HEK293 (cell line): ENCODE data around the gene EIF5A2.
A peak's percentile ranks its signal among the peaks of the same experiment; 100 is the strongest.
"Not testable (repeated sequence)": the region's sequence is repeated elsewhere in the genome, so short reads cannot be mapped to it uniquely, and the experiment has no call there.

Source experiments
- CTCF ChIA-PET: fragments of 350-600 bp; formaldehyde crosslinking; extraction: SDS; loops from one replicate; lab custom pipeline; 2021; ENCODE audit warnings: antibody characterized with exemption; lab: Yijun Ruan, JAX
- POLR2A ChIA-PET: fragments of 300-600 bp; formaldehyde crosslinking; extraction: SDS; loops from one replicate; lab custom pipeline; 2020; ENCODE audit warnings: antibody characterized with exemption, inconsistent platforms; lab: Yijun Ruan, JAX
- H3K27ac ChIP-seq: fragments of 200-500 bp; sonication (Bioruptor generic); 2 replicates; pipeline ENCODE4 v1.5.1; 2014; ENCODE audit warnings: low read depth, low read length, control low read depth, inconsistent platforms; ENCODE audit errors: extremely low read depth
- H3K36me3 ChIP-seq, 2 experiments: fragments of 200-500 bp in 1 of 2; sonication (Bioruptor generic) in 1 of 2; 1 replicate in 1 of 2; 2 replicates in 1 of 2; pipeline ENCODE4 v1.5.1; 2014 to 2017; ENCODE audit warnings: inconsistent platforms in 2 of 2, low read length in 2 of 2; ENCODE audit not compliant: control insufficient read depth in 2 of 2, insufficient read depth in 1 of 2
- H3K4me1 ChIP-seq: fragments of 200-500 bp; sonication (Bioruptor generic); 2 replicates; pipeline ENCODE4 v1.5.1; 2014; ENCODE audit warnings: mild to moderate bottlenecking, low read length, inconsistent platforms; ENCODE audit not compliant: control insufficient read depth, insufficient read depth
- H3K4me3 ChIP-seq: 2 replicates; pipeline ENCODE4 v1.5.1; 2011; ENCODE audit warnings: low read depth, mild to moderate bottlenecking, control low read depth, low read length, moderate library complexity
- H3K9me3 ChIP-seq: fragments of 200-500 bp; sonication (Bioruptor generic); 2 replicates; pipeline ENCODE4 v1.5.1; 2014; ENCODE audit warnings: low read depth, low read length, inconsistent platforms; ENCODE audit not compliant: control insufficient read depth, insufficient read depth
- GFI1B ChIP-seq: fragments of 450-650 bp; formaldehyde crosslinking; IDR thresholded peaks from 2 replicates; pipeline ENCODE4 v1.5.1; 2016; ENCODE audit warnings: missing biosample characterization, missing genetic modification characterization
- HOXA7 ChIP-seq: sonication (generic); formaldehyde crosslinking; IDR thresholded peaks from 2 replicates; pipeline ENCODE4 v1.8.1; 2022; ENCODE audit warnings: missing genetic modification reagents, borderline replicate concordance
- INSM2 ChIP-seq: fragments of 450-650 bp; formaldehyde crosslinking; IDR thresholded peaks from 2 replicates; pipeline ENCODE4 v1.5.1; 2016; ENCODE audit warnings: missing biosample characterization, missing genetic modification characterization
- ZBTB21 ChIP-seq: fragments of 450-650 bp; formaldehyde crosslinking; IDR thresholded peaks from 2 replicates; pipeline ENCODE4 v1.5.1; 2017; ENCODE audit warnings: missing biosample characterization, missing genetic modification characterization
- ZFP69B ChIP-seq: fragments of 450-650 bp; formaldehyde crosslinking; IDR thresholded peaks from 2 replicates; pipeline ENCODE4 v1.5.1; 2016; ENCODE audit warnings: missing biosample characterization, missing genetic modification characterization
- ZNF146 ChIP-seq: fragments of 450-650 bp; formaldehyde crosslinking; IDR thresholded peaks from 2 replicates; pipeline ENCODE4 v1.5.1; 2016; ENCODE audit warnings: missing biosample characterization, missing genetic modification characterization
- ZNF155 ChIP-seq: fragments of 450-650 bp; formaldehyde crosslinking; IDR thresholded peaks from 2 replicates; pipeline ENCODE4 v1.5.1; 2016; ENCODE audit warnings: missing biosample characterization, missing genetic modification characterization
- ZNF157 ChIP-seq: fragments of 450-650 bp; formaldehyde crosslinking; IDR thresholded peaks from 2 replicates; pipeline ENCODE4 v1.5.1; 2016; ENCODE audit warnings: missing biosample characterization, missing genetic modification characterization
- ZNF223 ChIP-seq: fragments of 450-650 bp; formaldehyde crosslinking; IDR thresholded peaks from 2 replicates; pipeline ENCODE4 v1.5.1; 2016; ENCODE audit warnings: missing biosample characterization, missing genetic modification characterization
- ZNF292 ChIP-seq: fragments of 450-650 bp; formaldehyde crosslinking; IDR thresholded peaks from 2 replicates; pipeline ENCODE4 v1.5.1; 2016; ENCODE audit warnings: low read depth, missing biosample characterization, missing genetic modification characterization, borderline replicate concordance
- ZNF366 ChIP-seq: fragments of 450-650 bp; formaldehyde crosslinking; conservative IDR thresholded peaks from 2 replicates; pipeline ENCODE4 v1.5.1; 2016; ENCODE audit warnings: missing biosample characterization, missing genetic modification characterization
- ZNF513 ChIP-seq: fragments of 450-650 bp; IDR thresholded peaks from 2 replicates; pipeline ENCODE4 v1.5.1; 2018; ENCODE audit warnings: missing biosample characterization, missing genetic modification characterization
- ZNF521 ChIP-seq: fragments of 450-650 bp; formaldehyde crosslinking; IDR thresholded peaks from 2 replicates; pipeline ENCODE4 v1.5.1; 2017; ENCODE audit warnings: missing biosample characterization, mild to moderate bottlenecking, missing genetic modification characterization
- ZNF555 ChIP-seq: fragments of 450-650 bp; formaldehyde crosslinking; conservative IDR thresholded peaks from 2 replicates; pipeline ENCODE4 v1.5.1; 2017; ENCODE audit warnings: missing biosample characterization, mild to moderate bottlenecking, missing genetic modification characterization, inconsistent platforms
- ZNF585B ChIP-seq: fragments of 450-650 bp; formaldehyde crosslinking; IDR thresholded peaks from 2 replicates; pipeline ENCODE4 v1.5.1; 2016; ENCODE audit warnings: missing biosample characterization, missing genetic modification characterization
- ZNF626 ChIP-seq: fragments of 450-650 bp; sonication (Bioruptor Pico); formaldehyde crosslinking; IDR thresholded peaks from 2 replicates; pipeline ENCODE4 v1.5.1; 2018; ENCODE audit warnings: missing biosample characterization, missing genetic modification characterization, inconsistent platforms
- ZNF670 ChIP-seq: fragments of 450-650 bp; formaldehyde crosslinking; IDR thresholded peaks from 2 replicates; pipeline ENCODE4 v1.5.1; 2016; ENCODE audit warnings: missing biosample characterization, missing genetic modification characterization, low read depth
- ZNF747 ChIP-seq: fragments of 450-650 bp; formaldehyde crosslinking; IDR thresholded peaks from 2 replicates; pipeline ENCODE4 v1.5.1; 2016; ENCODE audit warnings: missing biosample characterization, missing genetic modification characterization
- ZNF843 ChIP-seq: fragments of 450-650 bp; formaldehyde crosslinking; IDR thresholded peaks from 2 replicates; pipeline ENCODE4 v1.5.1; 2016; ENCODE audit warnings: missing biosample characterization, missing genetic modification characterization
- ZSCAN23 ChIP-seq: fragments of 450-650 bp; formaldehyde crosslinking; IDR thresholded peaks from 2 replicates; pipeline ENCODE4 v1.5.1; 2016; ENCODE audit warnings: missing biosample characterization, missing genetic modification characterization
- ZSCAN5A ChIP-seq: fragments of 450-650 bp; formaldehyde crosslinking; IDR thresholded peaks from 2 replicates; pipeline ENCODE4 v1.5.1; 2016; ENCODE audit warnings: missing biosample characterization, missing genetic modification characterization

The EIF5A2 gene

GRCh38 chr3:170889132-170889531 is 19.3 kb downstream of the EIF5A2 start:
- Histone ChIP-seq H3K9me3 (no peaks in the 10 kb centered on the region), H3K36me3 (peaks cover 0 to 5% of the 10 kb centered on the region in 2 experiments; a peak in 1 of 3 replicates), H3K4me1 (no peaks in the 10 kb centered on the region), H3K4me3 (no peak overlapping the region), H3K27ac (no peak overlapping the region)
- POLR2A ChIA-PET, result no interaction called here
- no peak for TF ChIP-seq ZNF521 (tag by site-specific recombination)
- no peak for TF ChIP-seq ZNF670
- no peak for TF ChIP-seq GFI1B
- no peak for TF ChIP-seq ZNF366
- TF ChIP-seq ZNF843 (tag by site-specific recombination), result no peak
- no peak for TF ChIP-seq ZNF157 (tag by site-specific recombination)
- no peak for TF ChIP-seq INSM2
- CTCF ChIA-PET, result no interaction called here

- not testable (repeated sequence) for H3K9me3 ChIP-seq, H3K27ac ChIP-seq, H3K4me1 ChIP-seq, H3K36me3 ChIP-seq, H3K4me3 ChIP-seq
- ChIA-PET CTCF (interaction anchor here (0.6 kb wide), 1 partner anchor 1326 kb away, joined by 3 read pairs; no protein-coding TSS in a partner anchor), POLR2A (interaction anchor here (1.4 kb wide), 1 partner anchor 16 kb away, joined by 5 read pairs; no protein-coding TSS in a partner anchor)
These were observed 24.1 kb downstream of the EIF5A2 start for GRCh38 chr3:170884109-170884930.

- CTCF ChIA-PET, POLR2A ChIA-PET: not testable (repeated sequence)
- peak; percentile 69 for TF ChIP-seq ZNF146 (tag by site-specific recombination)
These were observed 29.7 kb downstream of the EIF5A2 start for GRCh38 chr3:170878688-170879087.

GRCh38 chr3:170877311-170877710 is 31.1 kb downstream of the EIF5A2 start:
- H3K9me3 ChIP-seq, POLR2A ChIA-PET, H3K4me1 ChIP-seq, H3K4me3 ChIP-seq, CTCF ChIA-PET, H3K27ac ChIP-seq, H3K36me3 ChIP-seq: not testable (repeated sequence)

More at GRCh38 chr3:170878688-170879087, 29.7 kb downstream of the EIF5A2 start:
- not testable (repeated sequence) for H3K36me3 ChIP-seq, H3K27ac ChIP-seq, H3K4me3 ChIP-seq, H3K9me3 ChIP-seq, H3K4me1 ChIP-seq

- Histone ChIP-seq H3K4me3 (no peak overlapping the region), H3K9me3 (no peaks in the 10 kb centered on the region), H3K4me1 (no peaks in the 10 kb centered on the region), H3K27ac (no peak overlapping the region), H3K36me3 (no peaks in the 10 kb centered on the region)
- no peak for TF ChIP-seq ZSCAN23 (tag by site-specific recombination)
- TF ChIP-seq ZNF155 (tag by site-specific recombination), result no peak
- no peak for TF ChIP-seq ZNF626 (tag by site-specific recombination)
- no peak for TF ChIP-seq ZSCAN5A
- TF ChIP-seq ZNF555 (tag by site-specific recombination), result no peak
- TF ChIP-seq ZNF513 (tag by site-specific recombination), result no peak
- no peak for TF ChIP-seq ZNF585B (tag by site-specific recombination)
- no peak for TF ChIP-seq HOXA7 (CRISPR knock-in tag)
- no peak for TF ChIP-seq ZNF292 (tag by site-specific recombination)
- no peak for TF ChIP-seq ZFP69B (tag by site-specific recombination)
- TF ChIP-seq ZBTB21, result no peak
- no peak for TF ChIP-seq ZNF747
- TF ChIP-seq ZNF223 (tag by site-specific recombination), result no peak
- CTCF ChIA-PET, result no interaction called here
- POLR2A ChIA-PET, result no interaction called here
These were observed 31.9 kb downstream of the EIF5A2 start for GRCh38 chr3:170876537-170876936.
